NCI-H1105 (cell line): Measurements from ENCODE around the gene HBG2.
"Not testable (repeated sequence)": the region's sequence is repeated elsewhere in the genome, so short reads cannot be mapped to it uniquely, and the experiment has no call there.

Experiments used
- DNase-seq: peaks from one replicate; lab custom pipeline; 2025; lab: John Stamatoyannopoulos, UW

The HBG2 gene

GRCh38 chr11:5281596-5281995, 27.0 kb upstream of the HBG2 start:
- no peak for DNase-seq

DNA sequence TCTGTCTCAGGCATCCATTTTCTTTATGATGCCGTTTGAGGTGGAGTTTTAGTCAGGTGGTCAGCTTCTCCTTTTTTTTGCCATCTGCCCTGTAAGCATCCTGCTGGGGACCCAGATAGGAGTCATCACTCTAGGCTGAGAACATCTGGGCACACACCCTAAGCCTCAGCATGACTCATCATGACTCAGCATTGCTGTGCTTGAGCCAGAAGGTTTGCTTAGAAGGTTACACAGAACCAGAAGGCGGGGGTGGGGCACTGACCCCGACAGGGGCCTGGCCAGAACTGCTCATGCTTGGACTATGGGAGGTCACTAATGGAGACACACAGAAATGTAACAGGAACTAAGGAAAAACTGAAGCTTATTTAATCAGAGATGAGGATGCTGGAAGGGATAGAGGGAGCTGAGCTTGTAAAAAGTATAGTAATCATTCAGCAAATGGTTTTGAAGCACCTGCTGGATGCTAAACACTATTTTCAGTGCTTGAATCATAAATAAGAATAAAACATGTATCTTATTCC, 26.1 kb upstream of the HBG2 start:
- DNase-seq: no peak

DNA sequence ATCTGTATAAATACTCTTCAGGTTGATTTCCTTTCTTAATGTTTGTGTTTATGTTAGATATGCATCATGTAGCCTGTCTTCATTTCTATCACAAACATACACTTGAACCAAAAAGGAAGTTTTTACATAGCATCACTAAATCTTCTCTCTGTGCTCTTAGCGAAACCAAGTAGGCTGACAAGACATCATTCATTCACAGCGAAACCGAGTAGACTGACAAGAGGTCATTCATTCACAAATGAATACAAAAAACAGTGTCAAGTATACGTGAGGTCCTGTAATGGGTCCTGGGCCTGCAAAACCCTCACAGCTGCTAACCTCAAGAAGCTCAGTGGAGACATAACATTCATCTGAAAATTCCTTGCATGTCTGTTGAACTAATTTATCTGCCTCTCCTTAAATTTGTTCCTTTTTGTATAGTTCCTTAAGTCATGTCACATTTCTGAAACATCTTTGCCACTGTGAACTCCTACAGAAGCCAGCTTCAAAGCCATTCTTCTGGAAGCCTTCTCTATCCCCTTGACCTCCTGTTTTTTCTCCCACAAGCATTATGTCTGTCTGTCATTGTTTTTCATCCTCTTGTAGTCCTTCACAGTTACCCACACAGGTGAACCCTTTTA, 25.0 kb upstream of the HBG2 start:
- DNase-seq: no peak

DNA sequence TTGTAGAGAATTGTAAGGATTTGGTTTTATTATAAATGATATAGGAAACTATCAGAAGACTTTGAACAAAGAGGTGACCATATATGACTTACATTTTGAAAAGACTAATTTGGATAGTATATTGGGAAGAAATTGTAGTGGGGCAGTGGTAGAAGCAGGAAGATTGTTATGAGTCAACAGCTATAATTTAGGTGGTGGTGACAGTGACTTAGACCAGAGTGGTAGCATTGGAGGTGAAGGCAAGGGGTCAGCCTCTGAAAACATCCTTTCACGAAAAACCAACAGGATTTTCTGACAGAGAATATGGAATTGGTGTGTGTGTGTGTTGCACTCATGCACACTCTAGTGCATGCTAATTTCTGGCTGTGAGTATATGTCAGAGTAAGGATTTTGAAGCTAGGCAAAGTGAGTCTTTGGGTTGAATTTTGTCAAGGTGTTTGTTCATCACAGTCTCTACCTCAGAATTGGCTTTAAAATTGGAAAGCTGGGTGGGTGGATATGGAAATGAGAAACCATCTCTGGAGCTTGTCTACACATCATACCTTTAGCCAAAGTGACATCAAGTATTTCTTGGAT, 23.3 kb upstream of the HBG2 start:
- no peak for DNase-seq

- no peak for DNase-seq
These were observed 22.1 kb upstream of the HBG2 start for GRCh38 chr11:5276697-5277096.

DNA sequence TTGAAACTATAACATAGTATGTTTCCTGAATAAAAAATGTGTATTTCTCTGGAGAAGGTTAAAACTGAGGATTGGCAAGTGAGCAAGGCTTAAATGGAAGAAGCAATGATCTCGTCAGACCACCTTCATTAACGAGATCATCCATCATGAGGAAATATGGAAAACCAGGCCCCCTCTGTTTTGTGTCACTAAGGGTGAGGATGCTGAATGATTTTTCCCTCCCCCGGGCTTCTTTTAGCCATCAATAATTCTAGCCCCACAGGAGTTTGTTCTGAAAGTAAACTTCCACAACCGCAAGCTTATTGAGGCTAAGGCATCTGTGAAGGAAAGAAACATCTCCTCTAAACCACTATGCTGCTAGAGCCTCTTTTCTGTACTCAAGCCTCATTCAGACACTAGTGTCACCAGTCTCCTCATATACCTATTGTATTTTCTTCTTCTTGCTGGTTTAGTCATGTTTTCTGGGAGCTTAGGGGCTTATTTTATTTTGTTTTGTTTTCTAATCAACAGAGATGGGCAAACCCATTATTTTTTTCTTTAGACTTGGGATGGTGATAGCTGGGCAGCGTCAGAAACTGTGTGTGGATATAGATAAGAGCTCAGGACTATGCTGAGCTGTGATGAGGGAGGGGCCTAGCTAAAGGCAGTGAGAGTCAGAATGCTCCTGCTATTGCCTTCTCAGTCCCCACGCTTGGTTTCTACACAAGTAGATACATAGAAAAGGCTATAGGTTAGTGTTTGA, 21.0 kb upstream of the HBG2 start:
- DNase-seq: no peak

DNA sequence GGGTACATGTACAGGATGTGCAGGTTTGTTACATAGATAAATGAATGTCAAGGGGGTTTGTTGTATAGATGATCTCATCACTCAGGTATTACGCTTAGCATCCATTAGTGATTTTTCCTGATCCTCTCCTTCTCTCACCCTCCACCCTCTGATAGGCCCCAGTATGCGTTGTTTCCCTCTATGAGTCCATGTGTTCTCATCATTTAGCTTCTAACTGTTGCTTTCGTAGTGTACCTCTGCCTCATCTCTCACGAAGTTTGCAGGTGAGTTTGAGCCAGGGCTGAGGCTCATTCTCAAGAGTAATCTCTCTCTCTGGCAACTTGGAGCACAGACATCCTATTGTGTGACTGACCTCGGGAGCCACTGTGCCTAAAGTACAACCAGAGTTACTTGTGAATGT, 19.8 kb upstream of the HBG2 start:
- no peak for DNase-seq

DNA sequence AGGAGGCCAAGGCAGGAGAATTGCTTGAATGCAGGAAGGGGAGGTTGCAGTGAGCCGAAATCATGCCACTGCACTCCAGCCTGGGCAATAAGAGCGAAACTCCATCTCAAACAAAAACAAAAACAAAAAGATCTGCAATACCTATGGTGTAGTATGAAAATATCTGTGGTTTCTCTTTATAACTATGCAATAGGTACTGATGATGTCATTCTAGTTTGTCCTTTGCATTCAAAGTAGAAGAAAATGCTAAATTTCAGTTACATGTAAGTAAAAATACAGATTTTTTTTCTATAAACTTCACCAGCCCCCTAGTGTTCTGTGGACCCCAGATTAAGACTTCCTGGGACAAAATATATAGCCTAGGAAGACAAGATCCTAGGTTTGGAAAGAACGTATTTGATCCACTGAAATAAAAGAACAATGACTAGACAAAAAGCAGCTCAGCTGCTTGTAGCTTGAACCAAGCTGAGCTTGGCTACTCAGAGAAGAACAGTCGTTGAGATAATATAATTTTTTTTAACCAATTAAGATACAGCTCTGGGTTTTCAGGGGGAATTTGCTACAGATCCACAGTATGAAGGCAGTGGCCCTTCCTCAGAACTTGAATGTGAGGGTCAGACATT, 17.9 kb upstream of the HBG2 start:
- no peak for DNase-seq

GRCh38 chr11:5269715-5270147, 15.2 kb upstream of the HBG2 start, which contains the start of gene HBE1:
Gene HBE1, minus strand, starts transcription at chr11:5269945. Its CDS starts 55 bp downstream, at chr11:5269890.
- DNase-seq: no peak

GRCh38 chr11:5267033-5267563, 12.5 kb upstream of the HBG2 start:
- DNase-seq: no peak

DNA sequence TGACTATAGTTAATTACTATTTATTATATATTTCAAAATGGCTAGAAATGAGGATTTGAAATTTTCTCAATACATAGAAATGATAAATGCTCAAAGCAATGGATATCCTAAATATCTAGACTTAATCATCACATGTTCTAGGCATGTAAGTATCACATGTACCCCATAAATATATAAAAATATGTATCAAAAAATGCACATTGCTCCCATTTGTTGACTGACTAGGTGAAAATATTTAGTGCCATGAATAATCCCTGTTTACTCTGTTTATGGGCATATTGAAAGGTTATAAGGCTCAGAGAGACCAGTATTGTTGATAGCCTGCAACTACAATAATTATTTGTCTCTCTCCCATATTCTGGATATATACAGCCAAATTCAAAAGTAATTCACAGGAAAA, 12.0 kb upstream of the HBG2 start:
- DNase-seq: no peak

DNA sequence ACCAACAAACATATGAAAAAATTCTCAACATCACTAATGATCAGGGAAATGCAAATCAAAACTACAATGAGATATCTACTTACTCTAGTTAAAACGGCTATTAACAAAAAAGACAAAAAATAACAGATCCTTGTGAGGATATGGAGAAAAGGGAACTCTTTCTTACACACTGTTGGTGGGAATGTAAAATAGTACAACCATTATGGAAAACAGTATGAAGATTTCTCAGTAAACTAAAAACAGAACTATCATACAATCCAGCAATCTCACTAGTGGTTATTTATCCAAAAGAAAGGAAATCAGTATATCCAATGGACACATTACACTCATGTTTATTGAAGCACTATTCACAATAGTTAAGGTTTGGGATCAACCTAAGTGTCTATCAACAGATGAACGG, 11.3 kb upstream of the HBG2 start:
- DNase-seq: no peak

- DNase-seq: no peak
These were observed 4.1 kb upstream of the HBG2 start for GRCh38 chr11:5258543-5259262.

DNA sequence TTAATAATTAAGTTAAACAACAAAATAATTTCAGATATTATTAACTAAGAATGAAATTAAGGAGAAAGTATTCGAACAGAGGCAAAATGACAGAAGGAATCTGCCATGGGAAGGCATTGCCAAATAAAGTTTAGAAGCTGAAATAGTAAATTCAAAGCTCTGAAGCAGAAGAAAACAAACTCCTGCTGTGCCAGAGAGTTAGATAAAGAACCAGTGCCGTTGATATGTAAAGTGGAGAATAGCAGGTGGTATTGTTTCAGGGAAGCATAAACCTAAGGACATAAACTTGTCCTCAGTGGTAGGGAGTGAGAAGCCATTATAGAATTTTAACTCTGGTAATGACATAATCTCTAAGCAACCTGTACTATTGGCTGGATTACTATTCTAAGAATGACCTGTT, 2.7 kb upstream of the HBG2 start:
- no peak for DNase-seq

- DNase-seq: not testable (repeated sequence)
These were observed 558 bp downstream of the HBG2 start for GRCh38 chr11:5254023-5254422.

DNA sequence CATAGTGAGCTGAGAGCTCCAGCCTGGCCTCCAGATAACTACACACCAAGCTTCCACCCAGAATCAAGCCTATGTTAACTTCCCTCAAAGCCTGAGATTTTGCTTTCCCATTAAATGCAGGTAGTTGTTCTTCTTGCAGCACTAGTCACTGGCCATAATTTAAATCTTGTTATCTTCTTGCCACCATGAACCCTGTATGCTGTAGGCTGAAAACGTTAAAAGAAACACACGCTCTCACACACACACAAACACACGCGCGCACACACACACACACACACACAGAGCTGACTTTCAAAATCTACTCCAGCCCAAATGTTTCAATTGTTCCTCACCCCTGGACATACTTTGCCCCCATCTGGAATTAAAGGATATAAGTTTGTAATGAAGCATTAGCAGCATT, 1.1 kb downstream of the HBG2 start:
- DNase-seq: not testable (repeated sequence)

GRCh38 chr11:5252919-5253265, 1.7 kb downstream of the HBG2 start:
- DNase-seq: no peak

GRCh38 chr11:5252192-5252918, 2.2 kb downstream of the HBG2 start:
- no peak for DNase-seq

DNA sequence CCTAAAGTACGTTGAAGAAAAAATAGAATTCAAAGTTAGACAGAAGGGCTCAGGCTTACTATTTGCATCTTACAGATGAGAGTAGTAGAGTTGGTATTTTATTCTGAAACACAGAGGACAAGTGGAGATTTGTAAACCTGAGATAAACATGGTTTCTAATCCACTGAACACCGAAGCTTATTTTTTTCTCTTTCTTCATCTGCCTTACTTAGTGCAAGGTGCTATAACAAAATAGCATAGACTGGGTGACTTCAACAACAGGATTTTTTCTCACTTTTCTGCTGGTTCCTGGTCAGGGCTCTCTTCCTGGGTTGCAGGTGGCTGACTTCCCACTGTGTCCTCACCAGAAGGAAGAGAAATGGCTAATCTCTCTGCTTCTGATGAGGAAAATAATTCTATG, 2.8 kb downstream of the HBG2 start:
- DNase-seq: no peak

DNA sequence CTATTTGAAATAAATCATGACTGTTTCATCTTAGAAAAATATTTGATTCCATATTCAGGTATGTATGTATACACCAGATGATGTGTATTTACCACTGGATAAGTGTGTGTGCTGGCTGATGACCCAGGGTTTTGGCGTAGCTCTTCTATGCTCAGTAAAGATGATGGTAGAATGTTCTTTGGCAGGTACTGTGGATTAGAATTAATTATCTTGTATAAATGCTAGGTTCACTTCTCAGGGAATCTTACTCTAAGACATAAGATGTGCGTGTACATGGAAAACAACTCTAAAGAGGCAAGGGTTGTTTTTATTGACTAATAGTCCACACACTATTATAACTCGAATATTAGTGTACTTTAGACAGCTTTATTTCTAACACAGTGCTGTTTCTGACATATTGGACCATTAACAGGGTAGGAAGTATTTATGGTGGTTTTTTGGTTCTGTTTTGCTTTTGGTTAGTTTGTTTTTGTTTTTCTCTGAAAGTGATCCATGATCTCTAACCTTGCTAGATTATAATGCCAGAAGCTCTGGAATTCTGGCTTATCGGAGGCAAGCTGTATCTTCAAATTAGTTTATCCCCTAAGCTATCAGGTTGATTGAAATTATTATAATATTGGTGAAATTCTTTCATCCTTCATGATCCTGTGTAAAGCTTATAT, 3.9 kb downstream of the HBG2 start:
- DNase-seq: no peak
